Psoas muscle (tissue), 8 donors: ENCODE results near the gene GNS. TPM values are rescaled to one million over a fixed set of nuclear protein-coding genes. Genes with fewer than 3 reads are reported as not detected.

ENCODE experiments used
- ATAC-seq, 4 donors: fragments of 200-7000 bp; cut with Tn5 transposase; one replicate each; pipeline ENCODE4 v1.9.1; 2020; ENCODE audit warnings: moderate library complexity in 3 of 4, mild to moderate bottlenecking in 2 of 4
- DNase-seq, 2 donors: peaks; one replicate each; pipeline ENCODE4 v3.0.0-alpha.2; 2020
- H3K27ac ChIP-seq: fragments of 200-600 bp; one replicate; pipeline ENCODE4 v1.8.0; 2022
- H3K27me3 ChIP-seq, 3 donors: fragments of 200-600 bp in 1 of 3; one replicate each; pipeline versions ENCODE4 v1.6.1 to v1.8.0; 2013 to 2022; ENCODE audit warnings: low read length in 2 of 3, mild to moderate bottlenecking in 2 of 3, moderate library complexity in 1 of 3; ENCODE audit not compliant: insufficient read depth in 3 of 3
- H3K36me3 ChIP-seq, 2 donors: fragments of 200-600 bp in 1 of 2; one replicate each; pipeline versions ENCODE4 v1.6.1 to v1.8.0; 2013 to 2022; ENCODE audit warnings: low read depth in 1 of 2, mild to moderate bottlenecking in 1 of 2, moderate library complexity in 1 of 2; ENCODE audit not compliant: insufficient read depth in 1 of 2
- H3K4me1 ChIP-seq: fragments of 200-600 bp; one replicate; pipeline ENCODE4 v1.8.0; 2022
- H3K4me3 ChIP-seq: fragments of 200-600 bp; one replicate; pipeline ENCODE4 v1.8.0; 2022; ENCODE audit warnings: mild to moderate bottlenecking
- H3K9me3 ChIP-seq: fragments of 200-600 bp; one replicate; pipeline ENCODE4 v1.8.0; 2022
- WGBS, 3 donors: extraction: QIAGEN DNeasy Blood & Tissue Kit; methylation state at CpG; one replicate each; pipeline versions ENCODE4 v1.1.6 to v1.1.7; 2013; 5-methylcytosine and 5-hydroxymethylcytosine counted together
- intact Hi-C, 2 donors: fragments of 100-400 bp; cut with DNase I; formaldehyde crosslinking; loops; one replicate each; pipeline versions ENCODE4 v1.11.0 to v1.14.2; 2022
- polyA plus RNA-seq, 3 donors: library from polyadenylated mRNA; stranded (reverse); fragments of 200-250 nt; gene quantifications; one replicate each; pipeline ENCODE4 v1.2.3, GENCODE V29; 2013
- total RNA-seq, 4 donors: library from RNA; stranded (reverse); fragmentation: NEBNext Ultra II Directional in 2 of 4; extraction: Animal tissue kit (Norgen Biotek cat#: 25700) in 2 of 4; gene quantifications; one replicate each; pipeline versions ENCODE4 v1.2.1 to v1.2.4, GENCODE V29; 2021 to 2023
- TF ChIP-seq, protein P1 (sequence below): fragments of 200-600 bp; IDR thresholded peaks from one replicate; pipeline ENCODE4 v1.8.0; 2022; ENCODE audit warnings: antibody characterized with exemption
- donor health status: healthy with polysubstance abuse.
- donor health status: DM: no; HTN: no; CAD: no; lungs with moderate emphysema.
- donor health status: Bipolar disorder and iron deficiency.
- donor health status: healthy.
- donor health status: DM: yes; HTN: yes; CAD: no.
- donor health status: DM: no; HTN: no; CAD: no.
- donor health status: DM: no; HTN: no; CAD: no.
- donor health status: DM: yes; HTN: yes; CAD: no.

GNS gene
- total and polyA plus RNA-seq, 7 donors = 18.7 to 55.3 (median 36.5) TPM

- Histone ChIP-seq H3K27me3 (no peaks in the 10 kb centered on the region), H3K9me3 (no peaks in the 10 kb centered on the region), H3K27ac (no peak overlapping the region), H3K36me3 (peaks cover 7 to 46% of the 10 kb centered on the region in 2 donors), H3K4me1 (no peaks in the 10 kb centered on the region), H3K4me3 (no peak overlapping the region)
- TF ChIP-seq, protein P1, sequence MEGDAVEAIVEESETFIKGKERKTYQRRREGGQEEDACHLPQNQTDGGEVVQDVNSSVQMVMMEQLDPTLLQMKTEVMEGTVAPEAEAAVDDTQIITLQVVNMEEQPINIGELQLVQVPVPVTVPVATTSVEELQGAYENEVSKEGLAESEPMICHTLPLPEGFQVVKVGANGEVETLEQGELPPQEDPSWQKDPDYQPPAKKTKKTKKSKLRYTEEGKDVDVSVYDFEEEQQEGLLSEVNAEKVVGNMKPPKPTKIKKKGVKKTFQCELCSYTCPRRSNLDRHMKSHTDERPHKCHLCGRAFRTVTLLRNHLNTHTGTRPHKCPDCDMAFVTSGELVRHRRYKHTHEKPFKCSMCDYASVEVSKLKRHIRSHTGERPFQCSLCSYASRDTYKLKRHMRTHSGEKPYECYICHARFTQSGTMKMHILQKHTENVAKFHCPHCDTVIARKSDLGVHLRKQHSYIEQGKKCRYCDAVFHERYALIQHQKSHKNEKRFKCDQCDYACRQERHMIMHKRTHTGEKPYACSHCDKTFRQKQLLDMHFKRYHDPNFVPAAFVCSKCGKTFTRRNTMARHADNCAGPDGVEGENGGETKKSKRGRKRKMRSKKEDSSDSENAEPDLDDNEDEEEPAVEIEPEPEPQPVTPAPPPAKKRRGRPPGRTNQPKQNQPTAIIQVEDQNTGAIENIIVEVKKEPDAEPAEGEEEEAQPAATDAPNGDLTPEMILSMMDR = no peak
- intact Hi-C loops = no loop called here
- ATAC-seq (no peak), DNase-seq (no peak)
These were observed 45.8 kb downstream of the GNS start for GRCh38 chr12:64713376-64713775.

DNA sequence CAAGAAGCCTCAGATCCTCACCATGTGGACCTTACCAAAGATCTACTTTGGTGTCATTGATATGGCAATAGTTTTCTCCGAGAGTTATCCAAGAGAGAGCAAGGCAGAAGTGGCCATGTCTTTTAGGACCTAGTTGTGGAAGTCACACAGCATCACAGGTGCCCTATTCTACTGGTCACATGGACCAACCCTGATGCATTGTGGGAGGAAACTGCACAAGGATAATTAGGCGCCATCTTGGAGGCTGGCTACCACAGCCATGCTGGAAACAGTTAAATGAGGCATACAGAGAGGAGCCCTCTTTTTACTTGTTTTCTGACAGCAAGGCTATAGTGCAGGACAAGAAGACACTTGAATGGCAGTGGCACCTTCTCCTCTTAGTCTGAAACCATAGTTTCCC is 49.8 kb downstream of the GNS start:
- Histone ChIP-seq H3K4me3 (no peak overlapping the region), H3K27me3 (no peaks in the 10 kb centered on the region), H3K9me3 (no peaks in the 10 kb centered on the region), H3K27ac (no peak overlapping the region), H3K4me1 (peaks cover 6% of the 10 kb centered on the region), H3K36me3 (peaks cover 3 to 9% of the 10 kb centered on the region in 2 donors)
- 97 to 100% (median 98%) methylated on average over 2 of the region's 2 CpGs for WGBS, 3 donors
- no peak for DNase-seq
- intact Hi-C loops = no loop called here
- ATAC-seq = no peak
- TF ChIP-seq, protein P1 = no peak

GRCh38 chr12:64707926-64708325 is 51.3 kb downstream of the GNS start:
- WGBS, 3 donors = 91 to 95% (median 92%) methylated on average over 2 of the region's 2 CpGs
- Histone ChIP-seq H3K36me3 (no peaks in the 10 kb centered on the region), H3K4me1 (peaks cover 6% of the 10 kb centered on the region), H3K9me3 (no peaks in the 10 kb centered on the region), H3K27me3 (no peaks in the 10 kb centered on the region), H3K4me3 (no peak overlapping the region), H3K27ac (no peak overlapping the region)
- no peak for DNase-seq
- no peak for ATAC-seq
- TF ChIP-seq, protein P1 = no peak
- intact Hi-C loops = no loop called here

DNA sequence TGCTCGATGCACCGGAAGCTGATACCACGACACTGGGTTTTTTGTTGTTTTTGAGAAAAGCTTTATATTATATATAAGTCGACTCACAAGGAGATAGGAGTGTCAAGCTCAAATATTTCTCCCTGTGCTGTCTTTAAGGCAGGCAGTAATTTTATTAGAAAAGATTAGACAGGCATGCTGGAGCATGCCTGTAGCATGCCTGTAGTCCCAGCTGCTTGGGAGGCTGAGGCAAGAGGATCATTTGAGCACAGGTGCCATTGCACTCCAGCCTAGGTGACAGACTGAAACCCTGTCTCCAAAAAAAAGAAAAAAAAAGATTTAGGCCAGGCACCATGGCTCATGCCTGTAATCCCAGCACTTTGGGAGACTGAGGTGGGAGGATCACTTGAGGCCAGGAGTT is 51.8 kb downstream of the GNS start:
- no peak overlapping the region for H3K27ac ChIP-seq
- TF ChIP-seq, protein P1 = no peak
- DNase-seq (no peak), ATAC-seq (no peak)
- H3K4me3 ChIP-seq = no peak overlapping the region
- no peaks in the 10 kb centered on the region for H3K9me3 ChIP-seq
- no peaks in the 10 kb centered on the region for H3K36me3 ChIP-seq
- WGBS, 3 donors = 27 to 42% (median 33%) methylated on average over 4 of the region's 4 CpGs
- H3K4me1 ChIP-seq = peaks cover 6% of the 10 kb centered on the region
- H3K27me3 ChIP-seq = no peaks in the 10 kb centered on the region
- intact Hi-C loops = no loop called here

GRCh38 chr12:64706857-64707256 is 52.3 kb downstream of the GNS start:
- no peak for DNase-seq
- H3K4me1 ChIP-seq = peaks cover 6% of the 10 kb centered on the region
- no peaks in the 10 kb centered on the region for H3K27me3 ChIP-seq
- intact Hi-C loops = no loop called here
- H3K36me3 ChIP-seq = no peaks in the 10 kb centered on the region
- H3K9me3 ChIP-seq = no peaks in the 10 kb centered on the region
- 10 to 21% (median 13%) methylated on average over 5 of the region's 5 CpGs for WGBS, 3 donors
- H3K27ac ChIP-seq = no peak overlapping the region
- no peak for ATAC-seq
- TF ChIP-seq, protein P1 = no peak
- H3K4me3 ChIP-seq = no peak overlapping the region
